NCI-H510A (cell line): Measurements from ENCODE around the gene RHBDF2.

Experiments
- DNase-seq: peaks from one replicate; lab custom pipeline; 2025; lab: John Stamatoyannopoulos, UW

RHBDF2 gene

GRCh38 chr17:76437467-76438402 lies 63.5 kb downstream of the RHBDF2 start:
- DNase-seq = no peak

GRCh38 chr17:76435751-76436150 lies 65.5 kb downstream of the RHBDF2 start:
- no peak for DNase-seq

GRCh38 chr17:76434870-76435269 lies 66.4 kb downstream of the RHBDF2 start:
- DNase-seq = no peak

- DNase-seq = no peak
These were observed 67.5 kb downstream of the RHBDF2 start for GRCh38 chr17:76433693-76434092.

GRCh38 chr17:76432712-76433336 lies 68.4 kb downstream of the RHBDF2 start:
- no peak for DNase-seq

GRCh38 chr17:76432004-76432403 lies 69.2 kb downstream of the RHBDF2 start:
- DNase-seq = no peak

- no peak for DNase-seq
These were observed 69.7 kb downstream of the RHBDF2 start for GRCh38 chr17:76431509-76431908.

- no peak for DNase-seq
These were observed 72.7 kb downstream of the RHBDF2 start for GRCh38 chr17:76428511-76428910.

GRCh38 chr17:76427501-76428231 lies 73.6 kb downstream of the RHBDF2 start:
- DNase-seq = no peak

GRCh38 chr17:76426853-76427252 lies 74.4 kb downstream of the RHBDF2 start:
- DNase-seq = no peak

GRCh38 chr17:76422860-76423259 lies 78.4 kb downstream of the RHBDF2 start:
- DNase-seq = no peak

GRCh38 chr17:76422406-76422805 lies 78.8 kb downstream of the RHBDF2 start:
- no peak for DNase-seq

- no peak for DNase-seq
These were observed 80.2 kb downstream of the RHBDF2 start for GRCh38 chr17:76421044-76421407.
